HL-60/S4 treated with phorbol 12-myristate 13-acetate at 8.2 ng/mL for 4 days and 3 days (cell line): Measurements from ENCODE around the gene TSPAN4.

Experiments used
- in situ Hi-C: fragments of 300-500 bp; cut with MboI; formaldehyde crosslinking; loops from 2 replicates; pipeline ENCODE4 v1.15.0; 2022; ENCODE audit warnings: low sequenced_read_pairs

TSPAN4 gene

DNA sequence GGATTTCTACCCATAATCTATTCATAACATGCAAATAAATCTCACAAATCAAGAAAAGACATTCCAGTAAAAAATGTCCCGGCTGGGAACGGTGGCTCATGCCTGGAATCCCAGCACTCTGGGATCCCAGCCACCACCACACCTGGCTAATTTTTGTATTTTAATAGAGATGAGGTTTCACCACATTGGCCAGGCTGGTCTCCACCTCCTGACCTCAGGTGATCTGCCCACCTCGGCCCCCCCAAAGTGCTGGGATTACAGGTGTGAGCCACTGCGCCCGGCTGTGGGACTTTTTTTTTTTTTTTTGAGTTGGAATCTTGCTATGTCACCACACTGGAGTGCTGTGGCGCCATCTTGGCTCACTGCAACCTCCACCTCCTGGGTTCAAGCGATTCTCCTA is 63.3 kb downstream of the TSPAN4 start:
- in situ Hi-C loops = no loop called here

DNA sequence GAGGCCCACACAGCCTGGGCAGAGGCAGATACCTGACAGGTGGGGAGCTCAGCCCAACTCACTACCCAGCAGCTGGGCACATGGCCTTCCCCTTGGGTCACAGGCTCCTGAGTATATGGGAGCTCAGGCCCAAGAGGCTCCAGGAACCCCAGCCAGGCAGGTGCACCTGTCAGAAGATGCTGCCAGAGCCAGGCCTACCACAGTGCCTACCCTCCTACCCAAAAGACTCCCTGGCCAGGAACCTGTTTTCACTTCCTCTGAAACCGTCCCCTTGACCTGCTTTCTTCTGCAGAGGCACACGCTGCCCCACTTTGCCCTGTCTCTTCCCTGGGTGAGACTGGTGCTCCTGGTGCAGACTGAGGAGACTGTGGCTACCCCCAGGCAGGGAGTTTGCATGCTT is 65.0 kb downstream of the TSPAN4 start:
- in situ Hi-C loops = no loop called here

DNA sequence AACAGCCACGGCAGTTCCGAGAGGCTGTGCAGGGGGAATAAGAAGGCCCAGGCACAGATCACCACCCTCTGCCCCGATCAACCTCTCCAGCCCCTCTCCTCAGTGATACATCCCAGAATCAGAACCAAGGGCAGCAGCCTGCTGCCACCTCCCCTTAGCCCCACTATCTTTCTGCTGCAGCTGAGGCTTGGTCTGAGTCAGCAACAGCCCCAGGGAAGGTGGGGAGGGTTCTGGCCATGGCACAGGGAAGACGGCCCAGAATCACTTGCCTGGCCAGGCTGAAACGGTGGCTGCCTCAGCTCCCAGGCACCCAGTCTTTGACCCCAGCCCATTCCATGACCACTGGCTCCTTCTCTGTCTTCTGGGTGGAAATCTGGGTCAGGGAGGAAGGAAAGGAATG is 65.6 kb downstream of the TSPAN4 start:
- in situ Hi-C loops = no loop called here

DNA sequence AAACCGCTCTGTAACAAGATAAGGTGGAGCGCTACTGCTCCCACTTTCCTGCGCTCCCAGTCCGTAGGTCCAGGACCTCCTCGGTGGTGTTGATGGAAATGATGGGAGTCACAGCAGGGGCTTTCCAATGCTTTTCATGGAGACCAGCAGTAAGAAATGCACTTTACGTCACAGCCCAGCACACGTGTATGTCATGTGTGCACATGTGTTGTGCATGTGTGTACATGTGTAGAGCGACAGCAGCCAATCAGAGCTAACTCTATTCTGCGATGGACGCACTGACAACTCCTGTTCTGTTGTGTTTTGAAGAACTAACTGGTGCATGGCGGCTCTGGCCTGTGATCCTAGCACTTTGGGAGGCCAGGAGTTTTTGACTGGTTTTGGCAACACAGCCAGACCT is 66.8 kb downstream of the TSPAN4 start:
- in situ Hi-C loops = no loop called here

DNA sequence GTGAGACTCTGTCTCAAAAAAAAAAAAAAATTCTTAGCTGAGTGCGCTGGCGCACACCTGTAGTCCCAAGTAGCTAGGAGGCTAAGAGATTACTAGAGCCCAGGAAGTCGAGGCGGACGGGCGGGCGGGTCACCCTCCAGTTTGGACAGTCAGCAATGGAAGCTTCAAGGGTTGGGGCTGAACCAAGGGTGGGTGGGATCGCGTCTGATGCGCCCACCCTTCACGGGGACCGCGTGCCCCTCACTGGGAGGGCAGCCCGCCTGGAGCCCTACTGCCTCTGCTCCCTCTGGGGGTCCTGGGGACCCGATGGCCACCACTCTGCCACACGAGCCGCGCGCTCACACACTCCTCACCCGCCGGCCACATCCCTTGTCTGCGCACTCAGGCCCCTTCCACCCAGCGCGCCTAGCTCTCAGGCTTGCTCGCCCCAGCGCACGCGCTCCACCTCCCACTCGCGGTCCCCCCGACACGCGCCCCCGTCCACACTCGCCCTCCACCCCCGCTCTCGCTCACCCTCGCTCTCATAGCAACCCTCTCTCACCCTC is 67.5 kb downstream of the TSPAN4 start:
- in situ Hi-C loops = no loop called here

DNA sequence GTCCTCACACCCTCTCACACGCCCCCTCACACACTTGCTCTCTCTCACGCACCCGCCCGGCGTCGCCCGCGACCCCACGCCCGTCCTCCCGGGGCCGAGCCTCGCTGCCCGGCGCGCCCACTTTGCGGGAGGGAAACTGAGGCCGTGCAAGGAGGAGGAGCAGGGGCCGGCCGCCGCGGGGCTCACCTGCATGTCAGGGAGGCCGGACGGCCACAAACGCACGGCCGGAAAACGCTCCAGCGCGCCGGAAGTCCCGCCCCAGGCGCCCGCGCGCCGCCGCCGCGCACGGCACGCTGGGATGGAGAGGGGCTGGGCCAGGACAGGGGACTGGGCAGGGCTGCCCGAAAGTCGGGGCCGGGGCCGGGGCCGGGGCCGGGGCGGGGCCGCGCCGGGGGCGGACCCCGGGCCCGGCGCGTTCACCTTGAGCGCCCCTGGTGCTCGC is 68.0 kb downstream of the TSPAN4 start, which contains the start of gene CHID1:
Gene CHID1 (minus strand): TSS at position 222 of the 442 bp plus-strand sequence. CDS start 5,994 bp downstream, outside the sequence.
- in situ Hi-C loops = no loop called here

DNA sequence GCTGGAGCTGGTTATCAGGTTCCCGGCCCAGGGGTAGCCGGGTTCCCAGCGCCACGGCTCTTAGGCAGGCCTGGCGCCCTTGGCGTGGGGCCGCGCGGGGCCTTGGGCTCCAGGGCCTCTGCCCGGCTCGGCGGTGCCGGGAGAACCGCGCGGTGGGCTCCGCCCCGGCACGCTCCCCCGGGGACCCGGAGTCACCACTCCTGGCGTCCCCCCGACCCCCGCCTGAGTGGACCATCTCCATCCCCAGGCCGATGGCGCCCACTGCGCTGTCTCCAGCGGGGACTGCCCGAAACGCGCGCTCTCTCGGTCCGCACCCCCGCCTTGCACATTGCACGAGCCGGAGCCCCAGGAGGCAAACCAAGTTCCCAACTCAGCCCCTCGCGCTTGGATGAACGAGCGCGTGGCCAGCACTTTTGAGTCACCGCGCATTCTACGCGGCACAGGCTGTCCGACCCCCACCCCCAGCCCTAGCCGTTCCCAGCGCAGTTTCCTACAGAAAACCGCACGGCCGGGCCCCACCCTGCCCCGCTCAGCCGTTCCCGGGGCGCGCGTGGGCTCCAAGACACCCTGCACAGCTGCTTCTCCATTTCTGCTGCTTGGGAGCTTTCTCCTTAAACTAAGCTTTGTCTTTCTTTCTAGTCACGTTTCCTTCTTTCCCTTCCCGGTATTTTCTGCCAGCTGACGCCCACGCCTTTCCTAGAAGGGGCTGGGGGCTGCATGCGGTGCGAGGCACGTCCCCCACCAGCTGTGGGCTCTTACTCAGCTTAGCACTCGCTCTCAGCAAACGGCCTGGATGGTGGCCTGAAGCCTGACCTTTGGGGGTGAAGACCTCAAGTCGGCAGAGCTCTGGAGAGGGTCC is 68.6 kb downstream of the TSPAN4 start:
- in situ Hi-C loops = no loop called here

DNA sequence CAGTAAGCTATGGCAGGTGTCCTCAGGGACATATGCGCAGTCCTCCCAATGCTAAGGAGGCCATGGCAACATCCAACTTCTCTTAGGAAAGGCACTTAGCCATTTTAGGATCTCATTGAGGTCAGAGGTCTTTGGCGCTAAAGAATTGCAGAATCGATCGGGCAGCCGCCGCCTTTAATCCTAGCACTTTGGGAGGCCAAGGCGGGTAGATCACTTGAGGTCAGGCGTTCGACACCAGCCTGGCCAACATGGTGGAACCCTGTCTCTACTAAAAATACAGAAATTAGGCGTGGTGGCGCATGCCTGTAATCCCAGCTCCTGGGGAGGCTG is 69.2 kb downstream of the TSPAN4 start:
- in situ Hi-C loops = no loop called here

DNA sequence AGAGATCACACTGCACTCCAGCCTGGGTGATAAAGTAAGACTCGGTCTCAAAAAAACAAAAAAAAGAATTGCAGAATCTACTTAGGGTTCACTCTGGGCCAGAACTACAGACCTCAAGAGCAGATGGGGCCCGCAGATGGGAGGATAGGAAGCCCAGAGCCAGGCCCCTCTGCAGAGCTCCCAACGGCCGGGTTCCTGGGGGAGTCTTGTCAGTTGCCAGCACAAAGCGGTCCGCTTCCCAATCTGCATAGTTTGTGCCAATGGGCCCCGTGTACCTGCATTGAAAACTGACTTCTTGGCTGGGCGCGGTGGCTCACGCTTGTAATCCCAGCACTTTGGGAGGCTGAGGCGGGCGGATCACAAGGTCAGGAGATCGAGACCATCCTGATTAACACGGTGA is 69.6 kb downstream of the TSPAN4 start:
- in situ Hi-C loops = no loop called here

DNA sequence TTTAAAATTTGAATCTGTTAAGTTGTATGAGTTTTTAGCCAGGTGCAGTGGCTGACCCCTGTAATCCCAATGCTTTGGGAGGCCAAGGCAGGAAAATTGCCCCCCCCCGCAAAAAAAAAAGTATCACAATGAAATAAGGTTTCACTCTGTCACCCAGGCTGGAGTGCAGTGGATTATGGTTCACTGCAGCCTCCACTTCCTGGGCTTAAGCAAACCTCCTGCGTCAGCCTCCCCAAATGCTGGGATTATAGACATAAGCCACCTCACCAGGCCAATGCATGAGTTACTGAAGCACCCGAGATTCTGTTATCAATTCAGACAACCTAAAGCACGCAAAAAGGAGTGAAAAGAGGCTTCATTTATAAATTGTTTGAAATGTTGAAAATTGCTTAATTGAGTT is 70.4 kb downstream of the TSPAN4 start:
- in situ Hi-C loops = no loop called here

DNA sequence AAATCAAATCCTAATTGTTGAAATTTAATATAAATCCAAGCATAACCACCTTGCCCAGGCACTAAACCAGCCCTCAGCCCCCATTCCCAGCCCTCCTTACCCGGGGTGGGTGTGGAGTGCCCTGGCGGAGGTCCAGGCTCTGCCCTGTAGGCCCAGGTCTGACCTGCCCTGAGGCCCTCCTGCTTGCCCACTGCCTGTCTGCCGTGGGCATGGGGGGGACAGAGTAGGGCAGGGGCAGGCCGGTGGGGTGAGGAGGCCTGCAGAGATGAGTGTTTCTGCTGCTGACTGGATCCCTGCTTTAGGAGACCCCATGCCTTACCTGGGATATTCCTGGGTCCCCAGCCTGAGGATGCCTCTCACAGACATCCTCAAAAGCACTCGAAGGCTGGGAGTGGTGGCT is 71.6 kb downstream of the TSPAN4 start:
- in situ Hi-C loops = no loop called here

DNA sequence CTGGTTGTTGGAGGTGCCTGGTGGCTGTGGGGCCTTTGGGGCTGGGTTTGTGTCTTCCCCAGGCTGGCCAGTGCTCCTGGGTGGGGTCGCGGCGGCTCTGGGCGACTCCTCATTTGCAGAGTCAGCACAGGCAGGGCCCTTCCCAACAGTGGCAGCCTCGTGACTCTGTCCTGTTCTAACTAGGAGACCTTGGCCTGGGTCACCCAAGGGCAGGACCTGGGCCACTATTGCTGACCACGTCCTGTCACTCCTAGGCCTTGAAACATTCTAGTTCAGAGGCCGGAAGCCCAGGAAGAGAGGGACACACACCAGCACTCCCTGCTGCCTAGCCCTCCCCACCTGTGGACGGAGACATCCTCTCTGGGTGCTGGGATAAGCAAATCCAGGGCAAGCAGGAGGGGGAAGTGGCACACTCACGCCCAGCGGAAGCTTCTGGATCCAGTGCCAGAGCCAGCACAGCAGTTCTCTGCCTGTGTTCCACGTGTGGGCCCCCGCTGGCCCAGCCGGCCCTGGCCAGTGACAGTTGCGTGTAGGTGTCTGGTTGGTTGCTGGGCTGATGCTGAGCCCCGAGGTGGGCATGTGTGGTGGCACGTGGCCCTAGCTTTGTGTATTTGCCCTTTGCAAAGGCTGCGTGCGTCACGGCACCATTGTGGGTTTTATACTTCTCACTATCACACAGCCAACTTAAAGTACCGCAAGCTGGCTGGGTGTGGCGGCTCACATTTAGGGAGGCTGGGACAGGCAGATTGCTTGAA is 72.3 kb downstream of the TSPAN4 start:
- in situ Hi-C loops = no loop called here
